ENCODE measurements around the gene FRMPD1.

DNA sequence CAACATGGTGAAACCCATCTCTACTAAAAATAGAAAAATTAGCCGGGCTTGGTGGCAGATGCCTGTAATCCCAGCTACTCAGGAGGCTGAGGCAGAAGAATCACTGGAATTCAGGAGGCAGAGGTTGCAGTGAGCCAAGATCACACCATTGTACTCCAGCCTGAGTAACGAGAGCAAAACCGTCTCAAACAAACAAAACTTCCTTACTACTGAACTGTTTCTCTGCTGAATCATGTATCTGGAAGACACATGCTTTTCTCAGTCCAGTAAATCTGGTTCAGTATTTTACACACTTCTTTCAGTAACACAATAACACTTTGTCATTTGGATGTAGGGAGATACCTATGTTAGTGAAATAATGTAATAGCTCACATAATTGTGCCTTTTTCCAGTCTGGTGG is 110.8 kb downstream of the FRMPD1 start:
- TF ChIP-seq POLR2A (IDR thresholded peaks at IDR 0.05), result no peak
- TF ChIP-seq, protein P1, sequence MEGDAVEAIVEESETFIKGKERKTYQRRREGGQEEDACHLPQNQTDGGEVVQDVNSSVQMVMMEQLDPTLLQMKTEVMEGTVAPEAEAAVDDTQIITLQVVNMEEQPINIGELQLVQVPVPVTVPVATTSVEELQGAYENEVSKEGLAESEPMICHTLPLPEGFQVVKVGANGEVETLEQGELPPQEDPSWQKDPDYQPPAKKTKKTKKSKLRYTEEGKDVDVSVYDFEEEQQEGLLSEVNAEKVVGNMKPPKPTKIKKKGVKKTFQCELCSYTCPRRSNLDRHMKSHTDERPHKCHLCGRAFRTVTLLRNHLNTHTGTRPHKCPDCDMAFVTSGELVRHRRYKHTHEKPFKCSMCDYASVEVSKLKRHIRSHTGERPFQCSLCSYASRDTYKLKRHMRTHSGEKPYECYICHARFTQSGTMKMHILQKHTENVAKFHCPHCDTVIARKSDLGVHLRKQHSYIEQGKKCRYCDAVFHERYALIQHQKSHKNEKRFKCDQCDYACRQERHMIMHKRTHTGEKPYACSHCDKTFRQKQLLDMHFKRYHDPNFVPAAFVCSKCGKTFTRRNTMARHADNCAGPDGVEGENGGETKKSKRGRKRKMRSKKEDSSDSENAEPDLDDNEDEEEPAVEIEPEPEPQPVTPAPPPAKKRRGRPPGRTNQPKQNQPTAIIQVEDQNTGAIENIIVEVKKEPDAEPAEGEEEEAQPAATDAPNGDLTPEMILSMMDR (IDR thresholded peaks at IDR 0.05), result no peak
